Osteocyte (in vitro differentiated cells): Measurements from ENCODE around the gene HPSE2. TPM values are rescaled to one million over a fixed set of nuclear protein-coding genes. Genes with fewer than 3 reads are reported as not detected.

Experiments
- DNase-seq: peaks from one replicate; pipeline ENCODE4 v3.0.0; 2021; ENCODE audit warnings: mixed read lengths; ENCODE audit not compliant: unreplicated experiment; ENCODE audit errors: extremely low spot score
- H3K27ac Mint-ChIP-seq: one replicate; pipeline ENCODE4 v1.8.0; 2021; ENCODE audit warnings: mild to moderate bottlenecking, mixed read lengths; ENCODE audit not compliant: unreplicated experiment
- H3K27me3 Mint-ChIP-seq: one replicate; pipeline ENCODE4 v1.8.0; 2021; ENCODE audit warnings: mixed read lengths; ENCODE audit not compliant: unreplicated experiment
- H3K36me3 Mint-ChIP-seq: one replicate; pipeline ENCODE4 v1.8.0; 2021; ENCODE audit warnings: mixed read lengths; ENCODE audit not compliant: unreplicated experiment
- H3K4me1 Mint-ChIP-seq: one replicate; pipeline ENCODE4 v1.8.0; 2021; ENCODE audit warnings: mixed read lengths; ENCODE audit not compliant: unreplicated experiment
- H3K4me3 Mint-ChIP-seq: one replicate; pipeline ENCODE4 v1.8.0; 2021; ENCODE audit warnings: mild to moderate bottlenecking, moderate library complexity, mixed read lengths; ENCODE audit not compliant: unreplicated experiment
- H3K9me3 Mint-ChIP-seq: one replicate; pipeline ENCODE4 v1.8.0; 2021; ENCODE audit warnings: mixed read lengths; ENCODE audit not compliant: unreplicated experiment
- CTCF ChIP-seq: fragments of 200-600 bp; sonication (generic); IDR thresholded peaks from 2 replicates; pipeline ENCODE4 v1.5.0; 2021; ENCODE audit warnings: antibody characterized with exemption, mild to moderate bottlenecking, moderate library complexity
- total RNA-seq: library from RNA; stranded (reverse); gene quantifications from 2 replicates; pipeline ENCODE4 v1.2.1, GENCODE V29; 2021

HPSE2 gene
- total RNA-seq, 1 donor from 2014 or later: not detected

GRCh38 chr10:98457721-98458120 lies 777.9 kb downstream of the HPSE2 start:
- peak; percentile 77 for DNase-seq
- Mint-ChIP-seq H3K4me1 (peaks cover 12% of the 10 kb centered on the region), H3K4me3 (no peak overlapping the region)

GRCh38 chr10:98456686-98457482 lies 778.8 kb downstream of the HPSE2 start:
- Mint-ChIP-seq H3K4me3 (no peak overlapping the region), H3K4me1 (peaks cover 12% of the 10 kb centered on the region), H3K27ac (no peak overlapping the region), H3K27me3 (peaks cover 16% of the 10 kb centered on the region), H3K36me3 (no peaks in the 10 kb centered on the region), H3K9me3 (no peaks in the 10 kb centered on the region)
- DNase-seq: no peak
- TF ChIP-seq CTCF: no peak

More at GRCh38 chr10:98457721-98458120, 777.9 kb downstream of the HPSE2 start:
- no peak for TF ChIP-seq CTCF
- H3K27me3 Mint-ChIP-seq: peaks cover 10% of the 10 kb centered on the region
- no peaks in the 10 kb centered on the region for H3K9me3 Mint-ChIP-seq
- H3K27ac Mint-ChIP-seq: no peak overlapping the region
- H3K36me3 Mint-ChIP-seq: no peaks in the 10 kb centered on the region

GRCh38 chr10:98456043-98456570 lies 779.5 kb downstream of the HPSE2 start:
- TF ChIP-seq CTCF: no peak
- no peak overlapping the region for H3K4me3 Mint-ChIP-seq
- no peak for DNase-seq
- no peak overlapping the region for H3K27ac Mint-ChIP-seq
- H3K4me1 Mint-ChIP-seq: peaks cover 10% of the 10 kb centered on the region
- no peaks in the 10 kb centered on the region for H3K9me3 Mint-ChIP-seq
- H3K36me3 Mint-ChIP-seq: no peaks in the 10 kb centered on the region
- peaks cover 18% of the 10 kb centered on the region for H3K27me3 Mint-ChIP-seq

- H3K36me3 Mint-ChIP-seq: no peaks in the 10 kb centered on the region
- no peak overlapping the region for H3K27ac Mint-ChIP-seq
- H3K9me3 Mint-ChIP-seq: no peaks in the 10 kb centered on the region
- no peak for TF ChIP-seq CTCF
- no peak overlapping the region for H3K4me3 Mint-ChIP-seq
- peaks cover 4% of the 10 kb centered on the region for H3K4me1 Mint-ChIP-seq
- no peak for DNase-seq
- peaks cover 30% of the 10 kb centered on the region for H3K27me3 Mint-ChIP-seq
These were observed 781.9 kb downstream of the HPSE2 start for GRCh38 chr10:98453729-98454128.

GRCh38 chr10:98450618-98451017 lies 785.0 kb downstream of the HPSE2 start:
- peaks cover 12% of the 10 kb centered on the region for H3K4me1 Mint-ChIP-seq
- DNase-seq: no peak
- H3K36me3 Mint-ChIP-seq: no peaks in the 10 kb centered on the region
- no peaks in the 10 kb centered on the region for H3K9me3 Mint-ChIP-seq
- no peak for TF ChIP-seq CTCF
- peaks cover 26% of the 10 kb centered on the region for H3K27me3 Mint-ChIP-seq
- no peak overlapping the region for H3K4me3 Mint-ChIP-seq
- no peak overlapping the region for H3K27ac Mint-ChIP-seq
